Measurements from ENCODE around the gene MRPS21.

GRCh38 chr1:150281758-150282557 lies 11.7 kb upstream of the MRPS21 start, which contains the start of gene CIART:
- TF ChIP-seq CTCF (conservative IDR thresholded peaks at IDR 0.05; ENCODE audit: low read length) (no peak), EZH2phosphoT487 (IDR thresholded peaks at IDR 0.05; ENCODE audit: borderline replicate concordance, low read depth, low read length) (no peak)

All from OCI-LY7 (cell line).